ENCODE measurements around the gene ADK.

DNA sequence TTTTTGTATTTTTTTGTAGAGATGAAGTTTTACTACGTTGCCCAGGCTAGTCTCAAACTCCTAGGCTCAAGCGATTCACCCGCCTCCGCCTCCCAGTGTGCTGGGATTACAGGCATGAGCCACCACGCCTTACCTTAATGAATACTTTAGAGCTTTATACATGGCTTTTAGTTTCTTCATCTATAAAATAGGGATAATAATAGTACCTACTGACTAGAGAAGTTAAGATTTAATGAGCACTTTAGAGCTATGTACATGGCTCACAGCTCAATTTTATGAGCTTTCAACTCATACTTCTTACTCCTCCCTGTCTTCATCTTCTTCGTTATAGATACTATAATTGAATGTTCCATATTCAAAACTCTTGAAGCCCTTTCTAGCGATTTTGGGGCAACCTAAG, 445.7 kb downstream of the ADK start:
- TF ChIP-seq POLR2A (IDR thresholded peaks at IDR 0.05) (no peak), CTCF (IDR thresholded peaks at IDR 0.05) (no peak), POLR2AphosphoS5 (IDR thresholded peaks at IDR 0.05) (no peak)

All from gastroesophageal sphincter (tissue), 3 donors.